Measurements from ENCODE around the gene USP7.

The USP7 gene

DNA sequence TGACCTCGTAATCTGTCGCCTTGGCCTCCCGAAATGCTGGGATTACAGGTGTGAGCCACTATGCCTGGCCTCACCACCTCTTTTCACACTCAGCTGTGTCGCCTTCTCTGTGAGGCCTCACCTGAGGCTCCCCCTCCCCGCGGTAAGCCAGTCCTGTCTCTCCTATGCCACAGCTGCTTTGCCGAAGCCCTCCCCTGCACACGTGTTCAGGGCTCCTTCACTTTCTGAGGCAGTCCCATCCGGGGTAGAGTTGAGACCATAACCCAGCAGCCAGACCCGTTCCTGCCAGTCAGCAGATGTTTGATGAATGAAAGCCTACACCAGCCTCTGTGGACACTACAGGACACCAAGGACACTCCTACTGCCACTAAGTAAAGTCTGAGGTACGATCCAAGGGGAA is 10.6 kb downstream of the USP7 start:
- in situ Hi-C loops (cut with MboI; ENCODE audit: low sequenced_read_pairs), result no loop called here

DNA sequence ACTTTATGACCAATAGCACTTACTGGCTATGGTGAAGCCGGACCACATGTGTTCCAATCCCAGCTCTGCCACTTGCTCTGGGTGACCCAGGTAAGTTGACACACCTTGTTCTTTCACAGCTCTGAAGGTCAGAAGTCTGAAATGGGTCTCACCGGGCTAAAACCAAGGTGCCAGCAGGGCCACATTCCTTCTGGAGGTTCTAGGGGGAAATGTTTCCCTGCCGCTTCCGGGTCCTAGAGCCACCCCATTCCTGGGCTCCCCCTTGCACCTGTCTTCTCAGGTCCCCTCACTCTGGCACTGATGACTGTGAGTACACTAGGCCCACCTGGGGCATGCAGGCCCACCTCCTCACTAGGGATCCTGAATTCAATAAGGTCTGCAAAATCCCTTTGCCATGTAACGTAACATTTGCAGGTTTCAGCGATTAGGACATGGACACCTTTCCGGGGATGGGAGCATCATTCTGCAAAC is 11.4 kb downstream of the USP7 start:
- in situ Hi-C loops (cut with MboI; ENCODE audit: low sequenced_read_pairs), result no loop called here

DNA sequence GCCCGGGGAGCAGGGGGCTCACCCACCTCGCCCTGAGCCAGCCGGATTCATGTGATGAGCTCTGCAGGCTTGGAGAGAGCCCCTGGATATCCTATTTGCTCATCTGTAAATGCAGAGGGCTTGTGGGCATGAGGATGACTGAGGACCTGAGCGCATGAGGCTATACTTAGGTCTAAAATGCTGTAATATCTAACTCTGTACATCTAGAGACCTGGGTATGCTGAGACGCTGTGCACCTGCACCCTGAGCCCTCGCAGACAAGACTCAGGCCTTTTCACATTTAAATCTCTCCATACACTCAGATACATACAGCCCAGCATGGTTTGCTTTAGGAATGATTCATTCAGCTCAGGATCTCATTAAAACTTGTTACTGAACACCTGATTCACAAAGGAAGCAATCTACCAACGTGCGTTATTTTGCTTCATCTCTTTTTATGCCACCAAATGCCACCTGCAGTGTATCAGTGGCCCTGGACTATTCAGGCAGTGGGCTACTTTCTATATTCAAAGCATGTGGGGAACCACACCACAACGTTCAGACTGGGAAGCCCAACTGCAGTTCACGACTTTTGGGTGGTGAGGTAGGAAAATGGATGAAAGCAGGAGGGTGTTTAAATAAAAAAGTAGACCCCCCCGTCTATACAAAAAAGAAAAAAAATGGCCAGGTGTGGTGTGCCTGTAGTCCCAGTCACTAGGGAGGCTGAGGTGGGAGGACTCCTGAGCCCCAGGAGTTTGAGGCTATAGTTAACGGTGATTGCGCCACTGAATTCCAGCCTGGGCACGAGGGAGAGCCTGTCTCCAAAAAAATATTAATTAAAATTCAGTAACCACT is 12.0 kb downstream of the USP7 start:
- in situ Hi-C loops (cut with MboI; ENCODE audit: low sequenced_read_pairs), result no loop called here

DNA sequence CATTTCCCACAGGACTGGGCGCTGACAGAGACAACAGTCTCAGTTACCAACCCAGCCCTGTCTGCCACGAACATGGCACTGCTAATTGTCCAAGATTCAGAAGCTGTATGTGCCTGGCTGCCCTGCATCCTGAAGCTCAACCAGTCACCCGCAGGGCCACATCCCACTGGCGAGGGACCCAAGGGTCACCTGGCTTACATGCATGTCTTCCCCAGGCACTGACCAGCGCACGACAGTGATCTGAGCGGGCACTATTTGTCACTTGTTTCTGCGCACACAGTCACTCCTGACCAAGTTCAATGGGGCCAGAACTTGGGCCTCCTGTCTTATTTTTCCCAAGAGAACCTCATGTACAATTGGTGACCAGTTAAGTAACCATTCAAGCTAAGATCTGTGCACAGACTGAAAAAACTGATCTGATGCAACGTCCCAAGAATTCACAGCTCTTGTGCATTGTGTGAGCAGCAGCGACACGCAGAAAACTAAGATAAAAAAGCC is 13.1 kb downstream of the USP7 start:
- in situ Hi-C loops (cut with MboI; ENCODE audit: low sequenced_read_pairs), result no loop called here

GRCh38 chr16:8949536-8950418 is 13.9 kb downstream of the USP7 start:
- in situ Hi-C loops (cut with MboI; ENCODE audit: low sequenced_read_pairs), result no loop called here

- in situ Hi-C loops (cut with MboI; ENCODE audit: low sequenced_read_pairs), result no loop called here
These were observed 14.9 kb downstream of the USP7 start for GRCh38 chr16:8948831-8949230.

GRCh38 chr16:8948069-8948593 is 15.6 kb downstream of the USP7 start:
- in situ Hi-C loops (cut with MboI; ENCODE audit: low sequenced_read_pairs), result no loop called here

DNA sequence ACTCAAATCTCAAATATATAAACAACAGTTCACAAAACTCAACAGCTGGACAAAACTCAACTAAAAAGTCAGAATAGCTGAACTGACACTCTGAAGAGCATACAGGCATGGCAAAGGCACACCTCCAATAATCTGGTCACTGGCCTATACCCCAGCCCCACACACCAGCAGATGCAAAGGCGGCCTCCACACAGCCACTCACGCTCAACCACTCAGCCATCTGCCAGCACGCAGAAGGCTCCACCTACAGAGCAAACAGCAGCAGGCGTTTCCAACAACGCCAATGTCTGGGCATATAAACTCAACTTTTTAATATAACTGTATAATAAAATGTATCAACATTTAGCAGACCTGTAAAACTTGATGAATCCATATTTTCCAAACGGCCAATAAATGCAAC is 17.2 kb downstream of the USP7 start:
- in situ Hi-C loops (cut with MboI; ENCODE audit: low sequenced_read_pairs), result no loop called here

DNA sequence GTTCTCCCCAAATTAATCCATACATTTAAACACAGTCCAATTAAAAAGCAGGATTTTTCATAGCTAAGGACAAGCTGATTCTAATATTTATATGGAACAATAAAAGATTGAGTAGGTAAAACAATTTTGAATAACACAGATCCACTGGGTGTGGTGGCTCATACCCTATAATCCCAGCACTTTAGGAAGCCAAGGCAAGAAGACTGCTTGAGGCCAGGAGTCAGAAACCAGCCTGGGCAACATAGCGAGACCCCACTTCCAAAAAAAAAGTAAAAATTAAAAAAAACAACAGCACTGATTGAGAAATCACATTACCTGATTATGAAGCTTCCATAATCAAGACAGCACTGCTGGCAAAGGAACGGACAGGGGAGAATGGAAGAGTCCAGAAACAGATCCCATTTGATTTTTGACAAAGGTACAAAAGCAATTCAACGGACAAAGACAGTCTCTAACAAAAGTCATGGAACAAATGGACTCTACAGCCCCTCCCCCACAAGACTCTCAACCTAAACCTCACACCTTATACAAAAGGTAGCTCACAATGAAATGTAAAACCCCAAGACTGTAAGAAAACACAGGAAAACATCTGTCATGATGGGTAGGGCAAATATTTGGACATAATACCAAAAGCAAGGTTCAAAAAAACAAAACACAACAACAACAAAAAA is 17.9 kb downstream of the USP7 start:
- in situ Hi-C loops (cut with MboI; ENCODE audit: low sequenced_read_pairs), result no loop called here

DNA sequence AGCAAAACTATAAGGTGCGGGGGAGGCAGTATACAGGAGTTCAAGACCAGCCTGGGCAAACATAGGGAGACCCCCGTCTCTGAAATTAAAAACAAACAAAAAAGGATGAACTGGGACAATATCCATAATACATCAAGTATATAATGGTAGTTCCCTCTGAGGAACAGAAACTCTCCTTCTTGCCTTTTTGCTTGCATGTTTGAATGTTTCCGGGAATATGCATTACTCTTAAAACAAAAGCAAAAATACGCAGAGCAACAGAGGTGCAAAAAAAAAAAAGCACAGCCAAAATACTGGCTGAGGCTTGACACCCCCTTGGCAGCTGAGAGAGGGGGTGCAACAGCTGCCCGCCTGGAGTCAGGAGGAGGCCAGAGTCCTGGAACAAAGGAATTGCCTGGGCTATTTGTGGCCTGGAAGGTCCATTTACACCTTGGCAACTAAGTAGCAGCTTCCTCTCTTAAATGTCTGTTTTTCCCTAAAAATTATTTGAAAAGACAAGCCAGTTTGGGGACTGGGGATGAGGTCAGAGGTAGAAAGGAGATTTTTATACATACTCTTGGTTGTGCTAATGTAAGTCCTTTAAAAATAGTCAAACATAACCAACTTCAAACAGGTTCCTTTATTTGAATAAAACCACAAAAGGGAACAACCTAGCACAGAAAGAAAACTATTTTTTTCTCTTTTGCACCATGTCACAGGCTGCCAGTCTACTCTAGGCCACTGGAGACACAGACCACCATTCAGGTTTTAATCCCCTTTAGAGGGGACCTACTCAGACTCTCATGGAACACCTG is 19.5 kb downstream of the USP7 start:
- in situ Hi-C loops (cut with MboI; ENCODE audit: low sequenced_read_pairs), result no loop called here

- in situ Hi-C loops (cut with MboI; ENCODE audit: low sequenced_read_pairs), result no loop called here
These were observed 20.5 kb downstream of the USP7 start for GRCh38 chr16:8943001-8943763.

- in situ Hi-C loops (cut with MboI; ENCODE audit: low sequenced_read_pairs), result no loop called here
These were observed 21.9 kb downstream of the USP7 start for GRCh38 chr16:8941718-8942344.

GRCh38 chr16:8937803-8938202 is 25.9 kb downstream of the USP7 start:
- in situ Hi-C loops (cut with MboI; ENCODE audit: low sequenced_read_pairs), result no loop called here

- in situ Hi-C loops (cut with MboI; ENCODE audit: low sequenced_read_pairs), result no loop called here
These were observed 27.3 kb downstream of the USP7 start for GRCh38 chr16:8936421-8936820.

DNA sequence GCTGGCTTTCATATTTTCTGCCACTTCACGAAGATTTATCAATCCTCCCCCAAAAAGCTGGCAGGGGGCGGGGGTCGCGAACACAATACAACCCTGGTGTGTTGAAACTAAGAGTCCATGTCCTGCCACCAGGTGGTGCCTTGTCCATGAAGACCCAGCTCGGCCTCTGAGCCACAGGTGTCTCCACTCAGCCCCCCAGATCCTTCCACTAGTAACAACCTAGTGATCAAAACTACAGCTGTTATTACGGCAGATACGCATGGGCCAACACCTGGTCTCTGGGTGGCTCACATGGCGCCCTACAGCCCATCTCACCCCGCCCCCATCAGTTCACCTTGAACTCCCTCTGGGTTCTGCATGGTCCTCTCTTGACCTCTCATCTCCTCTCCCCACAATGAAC is 27.7 kb downstream of the USP7 start:
- in situ Hi-C loops (cut with MboI; ENCODE audit: low sequenced_read_pairs), result no loop called here

GRCh38 chr16:8934601-8935000 is 29.1 kb downstream of the USP7 start:
- in situ Hi-C loops (cut with MboI; ENCODE audit: low sequenced_read_pairs), result no loop called here

DNA sequence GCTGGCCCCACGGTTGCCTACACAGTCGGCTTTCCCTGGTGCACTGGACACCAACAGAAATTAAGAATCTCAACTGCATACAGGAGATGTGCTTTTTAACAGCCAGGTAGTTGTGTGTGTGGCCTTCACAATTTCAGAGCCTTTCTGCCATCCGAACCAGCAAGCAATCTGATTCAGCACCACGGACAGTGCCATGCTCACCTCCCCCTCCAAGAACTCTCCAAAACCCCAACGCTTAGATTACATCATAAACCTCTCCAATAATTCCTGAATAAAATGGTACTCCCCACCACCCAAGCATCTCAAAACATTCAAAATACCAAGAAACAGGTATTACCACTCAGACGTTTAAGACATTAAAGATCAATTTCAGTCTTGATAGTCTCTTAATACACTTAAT is 31.8 kb downstream of the USP7 start:
- in situ Hi-C loops (cut with MboI; ENCODE audit: low sequenced_read_pairs), result no loop called here

- in situ Hi-C loops (cut with MboI; ENCODE audit: low sequenced_read_pairs), result no loop called here
These were observed 34.5 kb downstream of the USP7 start for GRCh38 chr16:8929086-8929748.

All from hTERT RPE-1 (cell line).